ENCODE measurements around the gene HES3.

HES3 gene

GRCh38 chr1:6288026-6288425 is 44.0 kb downstream of the HES3 start:
- no peaks in the 10 kb centered on the region for H3K27me3 ChIP-seq (ENCODE audit: insufficient read depth, poor library complexity, severe bottlenecking)
- no peak for TF ChIP-seq CTCF (IDR thresholded peaks at IDR 0.05; ENCODE audit: insufficient read depth, low read length)
- TF ChIP-seq SPI1 (IDR thresholded peaks at IDR 0.05; ENCODE audit: borderline replicate concordance, low read depth): no peak
- TF ChIP-seq GABPA (IDR thresholded peaks at IDR 0.05; ENCODE audit: low read depth): no peak
- TF ChIP-seq POLR2AphosphoS5 (IDR thresholded peaks at IDR 0.05; ENCODE audit: low read depth): no peak
- TF ChIP-seq REST (IDR thresholded peaks at IDR 0.05; ENCODE audit: insufficient replicate concordance, low read depth): no peak
- DNase-seq (ENCODE audit: low read depth in 1 of 2, low spot score in 1 of 2): no peak
- no peak overlapping the region for H3K27ac ChIP-seq (replicated peaks)
- no peak overlapping the region for H3K4me3 ChIP-seq (replicated peaks; ENCODE audit: insufficient read depth, low read length)

- no peak overlapping the region for H3K4me3 ChIP-seq (replicated peaks; ENCODE audit: insufficient read depth, low read length)
- TF ChIP-seq REST (IDR thresholded peaks at IDR 0.05; ENCODE audit: insufficient replicate concordance, low read depth) (no peak), CTCF (IDR thresholded peaks at IDR 0.05; ENCODE audit: insufficient read depth, low read length) (no peak), POLR2AphosphoS5 (IDR thresholded peaks at IDR 0.05; ENCODE audit: low read depth) (no peak), GABPA (IDR thresholded peaks at IDR 0.05; ENCODE audit: low read depth) (no peak), SPI1 (IDR thresholded peaks at IDR 0.05; ENCODE audit: borderline replicate concordance, low read depth) (no peak)
- no peaks in the 10 kb centered on the region for H3K27me3 ChIP-seq (ENCODE audit: insufficient read depth, poor library complexity, severe bottlenecking)
- DNase-seq (ENCODE audit: low read depth in 1 of 2, low spot score in 1 of 2): no peak
- H3K27ac ChIP-seq (replicated peaks): no peak overlapping the region
Observed at GRCh38 chr1:6288665-6289064, 44.7 kb downstream of the HES3 start.

GRCh38 chr1:6292102-6292501 is 48.1 kb downstream of the HES3 start:
- no peak for DNase-seq (ENCODE audit: low read depth in 1 of 2, low spot score in 1 of 2)
- Histone ChIP-seq H3K27ac (replicated peaks) (no peak overlapping the region), H3K4me3 (replicated peaks; ENCODE audit: insufficient read depth, low read length) (no peak overlapping the region), H3K27me3 (ENCODE audit: insufficient read depth, poor library complexity, severe bottlenecking) (no peaks in the 10 kb centered on the region)
- TF ChIP-seq CTCF (IDR thresholded peaks at IDR 0.05; ENCODE audit: insufficient read depth, low read length) (no peak), REST (IDR thresholded peaks at IDR 0.05; ENCODE audit: insufficient replicate concordance, low read depth) (no peak), POLR2AphosphoS5 (IDR thresholded peaks at IDR 0.05; ENCODE audit: low read depth) (no peak), GABPA (IDR thresholded peaks at IDR 0.05; ENCODE audit: low read depth) (no peak), SPI1 (IDR thresholded peaks at IDR 0.05; ENCODE audit: borderline replicate concordance, low read depth) (no peak)
